Suppressor macrophage treated with lipopolysaccharide for 4 hours (primary cell): ENCODE results near the gene RAP1A.

Experiments used
- DNase-seq: peaks from one replicate; pipeline ENCODE4 v3.0.0-alpha.2; 2020

Gene RAP1A

GRCh38 chr1:111619635-111620440 is at the start of gene RAP1A:
Gene RAP1A, plus strand, starts transcription at chr1:111619789. Its CDS starts 71,572 bp downstream, at chr1:111691361.
- DNase-seq: peak; percentile 96

- no peak for DNase-seq
These were observed 49.7 kb upstream of the RAP1A start for GRCh38 chr1:111569913-111570312.

- peak; percentile 56 for DNase-seq
These were observed 48.8 kb upstream of the RAP1A start for GRCh38 chr1:111570781-111571181.

DNA sequence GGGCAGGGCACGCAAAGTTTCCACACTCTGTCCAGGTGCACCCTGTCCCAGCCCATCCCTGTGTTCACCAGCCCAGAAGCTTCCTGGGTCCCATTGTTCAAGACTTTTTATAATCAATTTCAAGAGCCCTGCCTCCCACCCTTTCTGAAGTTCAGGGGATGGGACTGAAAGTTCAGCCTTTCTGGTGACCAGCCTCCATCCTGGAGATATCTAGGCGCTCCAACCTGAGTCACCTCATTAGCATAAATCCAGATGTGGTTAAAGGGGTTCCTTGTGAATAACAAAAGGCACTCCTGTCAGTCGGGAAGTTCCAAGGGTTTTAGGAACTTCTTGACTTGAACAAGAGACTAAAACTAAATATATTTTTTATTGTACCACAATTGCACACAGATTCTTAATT is 48.4 kb upstream of the RAP1A start:
- no peak for DNase-seq

DNA sequence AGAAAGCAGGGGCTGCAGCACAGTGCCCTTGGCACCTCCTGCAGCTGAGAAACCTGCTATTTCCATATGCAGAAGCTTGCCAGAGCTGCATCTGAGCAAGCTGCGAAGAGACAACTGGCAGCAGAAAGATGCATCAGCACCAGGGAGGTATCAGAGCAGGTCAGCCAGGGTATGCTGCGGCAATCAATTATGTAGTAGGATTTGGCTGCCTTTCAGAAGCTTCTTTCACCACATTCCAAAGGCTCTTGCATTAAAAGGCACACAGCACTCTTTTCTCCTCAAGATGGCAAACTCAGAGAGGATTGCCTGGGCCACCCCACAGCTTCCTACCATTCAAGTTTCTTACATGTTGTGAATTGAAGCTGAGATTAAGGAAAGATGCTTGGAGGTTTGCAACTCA is 47.6 kb upstream of the RAP1A start:
- no peak for DNase-seq

GRCh38 chr1:111576547-111576946 is 43.0 kb upstream of the RAP1A start:
- no peak for DNase-seq

GRCh38 chr1:111577814-111578213 is 41.8 kb upstream of the RAP1A start:
- DNase-seq: no peak

DNA sequence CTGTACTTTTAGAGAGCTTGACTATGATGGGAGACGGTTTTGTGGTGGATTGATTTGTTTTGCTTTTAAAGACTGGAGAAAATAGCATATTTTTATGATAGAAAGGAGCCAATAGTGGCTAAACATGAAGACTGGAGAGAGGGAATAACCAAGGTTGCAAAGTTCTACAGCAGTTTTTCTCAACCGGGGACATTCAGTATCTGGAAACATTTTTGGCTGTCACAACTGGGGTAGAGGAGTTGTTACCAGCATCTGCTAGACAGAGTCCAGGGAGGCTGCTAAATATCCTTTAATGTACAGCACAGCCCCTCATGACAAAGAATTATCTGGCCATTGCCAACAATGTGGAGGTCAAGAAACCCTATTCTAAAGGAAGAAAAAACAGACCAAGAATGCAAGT is 38.4 kb upstream of the RAP1A start:
- no peak for DNase-seq

DNA sequence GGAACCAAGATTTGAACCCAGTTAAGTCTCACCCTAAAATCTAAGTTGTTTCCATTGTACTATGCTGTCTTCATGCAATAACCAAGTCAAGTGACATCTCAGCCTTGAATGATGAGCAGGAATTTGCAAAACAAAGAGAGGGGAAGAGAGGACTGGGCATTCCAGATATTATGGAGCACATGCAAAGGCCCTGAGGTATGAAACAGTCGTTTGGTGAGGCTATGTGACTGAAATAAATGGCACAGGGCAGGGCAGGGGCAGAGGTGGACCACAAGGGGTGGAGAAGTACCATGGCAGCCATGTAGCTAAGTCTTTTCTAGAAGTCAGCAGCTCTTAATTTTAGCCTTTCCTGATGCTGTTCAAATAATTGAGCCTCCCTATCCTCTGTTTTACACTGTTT is 37.6 kb upstream of the RAP1A start:
- no peak for DNase-seq

DNA sequence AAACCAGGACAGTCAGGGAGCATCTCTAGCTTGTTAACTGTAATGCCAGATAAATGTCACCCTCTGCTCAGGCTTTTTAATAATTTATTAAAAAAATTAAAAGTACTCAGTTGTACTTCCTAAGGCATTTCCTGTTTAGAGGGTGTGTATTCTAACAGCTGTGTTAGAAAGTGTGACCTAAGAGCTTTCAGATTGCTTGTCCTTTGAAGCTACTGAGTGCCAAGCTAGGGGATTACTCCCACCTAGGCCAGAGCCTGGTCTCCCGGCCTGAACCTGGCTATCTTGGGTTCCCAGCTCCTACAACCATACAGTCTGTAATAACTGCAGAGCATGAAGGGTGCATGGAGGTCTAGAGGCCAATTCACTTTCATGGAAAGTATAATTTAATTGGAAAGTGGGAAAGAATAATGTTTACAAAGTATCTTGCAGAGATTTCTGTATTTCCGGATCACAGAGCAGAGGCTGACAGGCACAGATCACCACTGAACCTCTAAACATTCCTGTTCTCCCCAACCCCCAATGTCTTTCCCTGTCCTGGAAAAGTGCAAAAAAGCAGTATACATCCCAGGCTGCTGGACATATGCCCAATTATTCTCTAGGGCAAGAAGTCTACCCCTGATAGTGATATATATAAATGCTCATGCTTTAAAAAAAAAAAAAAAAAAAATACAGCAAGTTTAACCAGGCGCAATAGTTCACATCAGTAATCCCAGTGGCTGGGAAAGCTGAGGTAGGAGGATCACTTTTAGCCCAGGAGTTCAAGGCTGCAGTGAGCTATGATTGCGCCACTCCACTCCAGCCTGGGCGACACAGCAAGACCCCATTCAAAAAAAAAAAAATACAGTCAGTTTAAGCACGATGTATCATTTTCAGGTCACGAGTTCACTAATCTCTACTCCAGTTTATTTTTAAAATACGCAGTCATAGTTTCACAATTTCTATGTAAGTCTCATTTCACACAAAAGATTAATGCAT is 36.7 kb upstream of the RAP1A start:
- no peak for DNase-seq

- DNase-seq: peak; percentile 37
These were observed 34.0 kb upstream of the RAP1A start for GRCh38 chr1:111585447-111586086.

GRCh38 chr1:111586112-111586511 is 33.5 kb upstream of the RAP1A start:
- no peak for DNase-seq

- DNase-seq: no peak
These were observed 31.9 kb upstream of the RAP1A start for GRCh38 chr1:111587509-111588174.

GRCh38 chr1:111591937-111592336 is 27.7 kb upstream of the RAP1A start:
- DNase-seq: no peak

DNA sequence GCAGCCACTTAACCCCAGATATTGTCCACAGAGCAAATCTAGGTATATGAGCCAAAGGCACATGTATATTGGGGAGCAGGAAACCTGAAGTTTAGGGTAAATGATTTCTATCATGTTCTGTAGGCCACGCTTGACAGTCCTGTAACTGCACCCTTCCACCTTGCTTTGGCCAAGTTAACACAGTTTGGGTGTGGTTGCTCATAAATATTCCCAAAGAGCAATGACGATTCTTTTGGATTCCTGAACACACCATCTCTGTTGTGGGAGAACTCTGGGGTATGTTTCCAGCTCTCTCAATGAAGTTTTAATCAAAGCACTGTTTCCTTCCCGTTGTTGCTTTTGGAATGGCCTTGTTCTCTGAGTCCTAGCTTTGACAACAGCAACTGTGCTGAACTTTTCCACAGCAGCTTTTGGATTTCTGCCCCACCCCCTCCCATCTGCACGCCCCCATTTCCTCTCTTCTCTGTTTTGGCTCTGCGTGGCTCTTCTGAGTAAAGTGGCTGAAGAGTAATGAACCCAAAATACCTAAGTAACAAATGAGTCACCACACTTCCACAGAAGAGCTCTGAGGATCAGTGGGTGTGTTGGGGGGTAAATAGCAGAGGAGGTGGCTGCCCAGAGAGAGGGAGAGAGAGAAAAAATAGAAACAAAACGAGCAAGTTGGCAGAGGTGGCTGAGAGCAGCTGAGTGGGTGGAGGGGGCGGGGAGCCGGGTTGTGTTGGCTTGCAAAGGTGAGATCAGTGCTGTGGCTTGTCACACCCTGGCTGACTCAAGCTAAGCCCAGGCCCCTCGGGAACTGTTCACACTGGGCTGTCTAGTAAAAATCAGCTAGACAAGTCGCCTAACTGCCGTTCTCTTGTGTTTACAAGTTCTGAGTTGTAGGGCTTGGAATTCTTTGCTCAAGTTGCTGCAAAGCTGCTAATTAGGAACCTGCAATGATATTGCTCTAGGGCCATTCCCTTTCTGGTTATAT is 26.9 kb upstream of the RAP1A start:
- peak; percentile 31 for DNase-seq

- DNase-seq: no peak
These were observed 25.9 kb upstream of the RAP1A start for GRCh38 chr1:111593403-111594305.

GRCh38 chr1:111594306-111594693 is 25.3 kb upstream of the RAP1A start:
- DNase-seq: no peak

- DNase-seq: no peak
These were observed 23.8 kb upstream of the RAP1A start for GRCh38 chr1:111595807-111596206.

DNA sequence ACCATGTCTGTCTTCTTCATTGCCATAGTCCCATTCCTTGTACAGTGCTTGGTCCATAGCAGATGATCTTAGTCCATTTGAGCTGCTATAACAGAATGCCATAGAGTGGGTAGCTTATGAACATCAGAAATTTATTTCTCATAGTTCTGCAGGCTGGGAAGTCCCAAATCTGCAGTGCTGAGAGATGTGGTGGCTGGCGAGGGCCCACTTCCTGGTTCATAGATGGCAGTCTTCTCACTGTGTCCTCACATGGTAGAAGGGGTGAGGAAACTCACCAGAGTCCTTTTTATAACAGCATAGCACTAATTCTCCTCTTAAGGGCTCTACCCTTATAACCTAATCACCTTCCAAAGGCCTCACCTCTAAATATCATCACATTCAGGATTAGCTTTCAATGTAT is 23.1 kb upstream of the RAP1A start:
- peak; percentile 74 for DNase-seq

GRCh38 chr1:111597426-111597825 is 22.2 kb upstream of the RAP1A start:
- no peak for DNase-seq
